Heart left ventricle (tissue), 16 donors: ENCODE results near the gene TERT. TPM values are rescaled to one million over a fixed set of nuclear protein-coding genes. Genes with fewer than 3 reads are reported as not detected.

ENCODE experiments used
- ATAC-seq, 4 donors: fragments of 200-7000 bp; cut with Tn5 transposase; one replicate each; pipeline ENCODE4 v1.9.1; 2020 to 2022; ENCODE audit warnings: moderate library complexity in 4 of 4, mild to moderate bottlenecking in 3 of 4, moderate number of reproducible peaks in 1 of 4
- DNase-seq, 5 donors: peaks; one replicate each; pipeline ENCODE4 v3.0.0-alpha.2; 2020
- H3K27ac ChIP-seq, 12 donors: fragments of 200-600 bp; sonication (generic) in 4 of 12; one replicate each; pipeline versions ENCODE4 v1.5.0 to v1.8.0; 2016 to 2022; ENCODE audit warnings: mild to moderate bottlenecking in 2 of 12
- H3K27me3 ChIP-seq, 9 donors: fragments of 200-600 bp; sonication (generic) in 2 of 9; one replicate each; pipeline versions ENCODE4 v1.5.1 to v1.8.0; 2016 to 2022; ENCODE audit warnings: mild to moderate bottlenecking in 3 of 9
- H3K36me3 ChIP-seq, 9 donors: fragments of 200-600 bp; sonication (generic) in 2 of 9; one replicate each; pipeline versions ENCODE4 v1.5.0 to v1.8.0; 2018 to 2022; ENCODE audit warnings: mild to moderate bottlenecking in 2 of 9
- H3K4me1 ChIP-seq, 12 donors: fragments of 200-600 bp; sonication (generic) in 4 of 12; one replicate each; pipeline versions ENCODE4 v1.5.0 to v1.8.0; 2016 to 2022; ENCODE audit warnings: mild to moderate bottlenecking in 3 of 12
- H3K4me3 ChIP-seq, 12 donors: fragments of 200-600 bp; sonication (generic) in 4 of 12; one replicate each; pipeline versions ENCODE4 v1.5.0 to v1.8.0; 2017 to 2022; ENCODE audit warnings: mild to moderate bottlenecking in 9 of 12, moderate library complexity in 4 of 12
- H3K9me3 ChIP-seq, 12 donors: fragments of 200-600 bp; sonication (generic) in 4 of 12; one replicate each; pipeline versions ENCODE4 v1.5.0 to v1.8.0; 2016 to 2022; ENCODE audit warnings: mild to moderate bottlenecking in 1 of 12
- POLR2A ChIP-seq, 2 donors: fragments of 450-650 bp; IDR thresholded peaks; one replicate each; pipeline ENCODE4 v1.6.1; 2017; ENCODE audit warnings: antibody characterized with exemption in 2 of 2, mild to moderate bottlenecking in 2 of 2, moderate library complexity in 2 of 2
- WGBS, 4 donors: extraction: QIAGEN DNeasy Blood & Tissue Kit in 2 of 4; methylation state at CpG; one replicate each; pipeline versions ENCODE4 v1.1.5 to v1.1.7; 2013 to 2018; 5-methylcytosine and 5-hydroxymethylcytosine counted together
- intact Hi-C, 10 donors: fragments of 100-400 bp; cut with DNase I; formaldehyde crosslinking; loops; one replicate each; pipeline versions ENCODE4 v1.11.1 to v1.14.2; 2022
- polyA plus RNA-seq, 2 donors: library from polyadenylated mRNA; stranded (reverse); fragments of 200-250 nt; gene quantifications; one replicate each; pipeline ENCODE4 v1.2.3, GENCODE V29; 2013
- total RNA-seq, 9 donors: library from RNA; depleted of rRNA in 2 of 9; stranded (reverse); fragments of >200 nt in 2 of 9; fragmentation: NEBNext Ultra II Directional in 3 of 9; extraction: Animal tissue kit (Norgen Biotek cat#: 25700) in 3 of 9; gene quantifications; one replicate each; pipeline versions ENCODE4 v1.1.0 to v1.2.4, GENCODE V29; 2016 to 2023
- TF ChIP-seq, protein P1 (sequence below), 12 donors: fragments of 200-600 bp; sonication (generic) in 4 of 12; IDR thresholded peaks; one replicate each; pipeline versions ENCODE4 v1.5.0 to v1.8.0; 2018 to 2022; ENCODE audit warnings: antibody characterized with exemption in 12 of 12, mild to moderate bottlenecking in 5 of 12
- donor health status: ischemic (EF 13 %, LVEDD 7.1; RV severe dilation, severe dysfunction).
- donor health status: healthy with polysubstance abuse.
- donor health status: DM: no; HTN: yes; CAD: no.
- donor health status: DM: no; HTN: no; CAD: no.
- donor health status: ischemic (EF 25% LVEDD 6.9; RV normal size, moderate dysfunction).
- donor health status: ischemic (EF 25% LVEDD 5.7; RV mildly dilated, moderate dysfunction).
- donor health status: healthy.
- donor health status: DM: yes; HTN: yes; CAD: no.
- donor health status: ischemic (EF 35%, LVEDD 5.7; RV mildly dilated, moderate dysfunction).
- donor health status: nonischemic (EF 11% LVEDD 7.7; RV severe dilation, severe dysfunction).
- donor health status: DM: yes; HTN: yes; CAD: no.
- donor health status: PGD.
- donor health status: ischemic (EF 29% LVEDD 5.4; RV normal size, mild dysfunction).
- donor health status: nonischemic (EF 23%, LVEDD 6.1; RV moderate dilation, normal function).

Gene TERT
- total and polyA plus RNA-seq, 11 donors, result not detected

- no peak for DNase-seq
- Histone ChIP-seq H3K4me1 (no peaks in the 10 kb centered on the region), H3K27me3 (no peaks in the 10 kb centered on the region), H3K27ac (no peak overlapping the region), H3K9me3 (no peaks in the 10 kb centered on the region), H3K36me3 (peaks cover 0 to 75% (median 60%) of the 10 kb centered on the region in 9 donors), H3K4me3 (no peak overlapping the region)
- ATAC-seq, result no peak
- 94 to 97% (median 94%) methylated on average over 12 to 13 of the region's 13 CpGs for WGBS, 4 donors
- no peak for TF ChIP-seq POLR2A (IDR thresholded peaks at IDR 0.05)
- TF ChIP-seq, protein P1, sequence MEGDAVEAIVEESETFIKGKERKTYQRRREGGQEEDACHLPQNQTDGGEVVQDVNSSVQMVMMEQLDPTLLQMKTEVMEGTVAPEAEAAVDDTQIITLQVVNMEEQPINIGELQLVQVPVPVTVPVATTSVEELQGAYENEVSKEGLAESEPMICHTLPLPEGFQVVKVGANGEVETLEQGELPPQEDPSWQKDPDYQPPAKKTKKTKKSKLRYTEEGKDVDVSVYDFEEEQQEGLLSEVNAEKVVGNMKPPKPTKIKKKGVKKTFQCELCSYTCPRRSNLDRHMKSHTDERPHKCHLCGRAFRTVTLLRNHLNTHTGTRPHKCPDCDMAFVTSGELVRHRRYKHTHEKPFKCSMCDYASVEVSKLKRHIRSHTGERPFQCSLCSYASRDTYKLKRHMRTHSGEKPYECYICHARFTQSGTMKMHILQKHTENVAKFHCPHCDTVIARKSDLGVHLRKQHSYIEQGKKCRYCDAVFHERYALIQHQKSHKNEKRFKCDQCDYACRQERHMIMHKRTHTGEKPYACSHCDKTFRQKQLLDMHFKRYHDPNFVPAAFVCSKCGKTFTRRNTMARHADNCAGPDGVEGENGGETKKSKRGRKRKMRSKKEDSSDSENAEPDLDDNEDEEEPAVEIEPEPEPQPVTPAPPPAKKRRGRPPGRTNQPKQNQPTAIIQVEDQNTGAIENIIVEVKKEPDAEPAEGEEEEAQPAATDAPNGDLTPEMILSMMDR (IDR thresholded peaks at IDR 0.05), result no peak
- intact Hi-C loops, result no loop called here
Observed at GRCh38 chr5:1323803-1324173, 28.9 kb upstream of the TERT start.

- DNase-seq, result peak in 2 of 5 donors; percentile 17 to 34
- H3K9me3 ChIP-seq, result no peaks in the 10 kb centered on the region
- H3K27ac ChIP-seq, result no peak overlapping the region
- H3K4me1 ChIP-seq, result no peaks in the 10 kb centered on the region
- no peak overlapping the region for H3K4me3 ChIP-seq
- ATAC-seq, result no peak
- WGBS, 4 donors, result 88 to 97% (median 93%) methylated on average over 16 to 24 of the region's 24 CpGs
- intact Hi-C loops, result no loop called here
- H3K27me3 ChIP-seq, result no peaks in the 10 kb centered on the region
- TF ChIP-seq POLR2A (IDR thresholded peaks at IDR 0.05), result no peak
- TF ChIP-seq, protein P1 (IDR thresholded peaks at IDR 0.05), result no peak
- H3K36me3 ChIP-seq, result peaks cover 0 to 81% (median 65%) of the 10 kb centered on the region in 9 donors
Observed at GRCh38 chr5:1322955-1323802, 28.3 kb upstream of the TERT start.

DNA sequence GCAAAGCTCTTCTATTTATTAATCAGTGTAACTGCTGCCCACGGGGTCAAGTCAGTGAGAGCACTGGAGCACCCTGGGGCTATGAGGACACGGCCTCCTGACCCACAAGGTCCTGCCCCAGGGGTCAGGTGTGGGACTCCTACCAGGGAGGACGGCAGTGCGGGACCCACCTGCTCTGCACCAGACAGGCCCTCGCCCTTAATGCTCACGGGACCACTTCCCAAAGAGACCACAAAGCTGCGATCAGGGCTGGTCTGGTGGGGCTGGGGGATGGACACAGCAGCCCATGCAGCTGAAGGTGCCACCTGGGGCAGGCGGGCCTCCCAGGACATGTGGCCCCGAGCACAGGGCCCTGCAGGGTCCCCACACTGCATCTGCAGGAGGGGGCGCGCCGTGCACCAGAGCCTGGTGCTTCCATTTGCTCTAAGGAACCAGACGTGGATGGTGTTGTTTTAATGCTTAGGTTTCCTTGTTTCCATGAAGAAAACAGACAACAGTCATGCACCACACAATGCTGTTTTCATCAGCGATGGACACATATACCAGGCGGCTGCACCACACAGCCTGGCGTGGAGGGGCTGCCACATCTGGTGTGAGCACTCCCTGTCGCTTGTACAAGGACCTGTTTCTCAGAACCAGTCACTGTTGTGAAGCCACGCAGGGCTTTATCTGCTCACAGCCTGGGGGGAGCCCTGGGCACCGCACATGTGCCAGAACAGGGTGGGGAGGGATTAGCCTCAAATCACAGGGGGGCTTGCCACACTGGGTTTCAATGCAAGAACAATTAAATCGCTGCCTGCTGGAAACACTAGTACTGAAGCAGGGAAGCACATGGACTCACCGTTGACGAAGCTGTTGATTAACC is 27.4 kb upstream of the TERT start:
- intact Hi-C loops, result no loop called here
- ATAC-seq (no peak), DNase-seq (peak in 1 of 5 donors; percentile 16)
- no peaks in the 10 kb centered on the region for H3K27me3 ChIP-seq
- 93 to 98% (median 96%) methylated on average over 14 to 22 of the region's 22 CpGs for WGBS, 4 donors
- no peak overlapping the region for H3K4me3 ChIP-seq
- no peak overlapping the region for H3K27ac ChIP-seq
- no peaks in the 10 kb centered on the region for H3K4me1 ChIP-seq
- H3K36me3 ChIP-seq, result peaks cover 0 to 90% (median 74%) of the 10 kb centered on the region in 9 donors
- no peaks in the 10 kb centered on the region for H3K9me3 ChIP-seq
- no peak for TF ChIP-seq POLR2A (IDR thresholded peaks at IDR 0.05)
- TF ChIP-seq, protein P1 (IDR thresholded peaks at IDR 0.05), result no peak

DNA sequence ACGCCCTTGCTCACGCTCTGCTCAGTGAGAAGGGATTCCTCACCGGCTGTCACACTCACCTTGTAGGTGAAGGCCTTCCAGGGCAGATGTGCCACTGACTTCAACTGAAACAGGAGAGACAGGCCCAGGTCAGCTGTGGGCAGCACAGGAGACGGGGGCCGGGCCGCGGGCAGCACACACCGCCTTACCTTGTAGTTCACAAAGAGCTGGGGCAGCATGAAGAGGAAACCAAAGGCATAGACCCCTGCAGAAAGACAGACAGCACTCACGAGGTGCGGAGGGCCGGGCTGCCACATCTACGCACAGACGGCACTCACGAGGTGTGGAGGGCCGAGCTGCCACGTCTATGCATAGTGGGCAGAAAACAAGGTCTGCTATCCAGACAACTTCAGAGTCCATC is 26.7 kb upstream of the TERT start:
- intact Hi-C loops, result no loop called here
- H3K9me3 ChIP-seq, result no peaks in the 10 kb centered on the region
- ATAC-seq (no peak), DNase-seq (no peak)
- peaks cover 0 to 5% (median 0%) of the 10 kb centered on the region in 12 donors for H3K4me1 ChIP-seq
- no peaks in the 10 kb centered on the region for H3K27me3 ChIP-seq
- H3K4me3 ChIP-seq, result no peak overlapping the region
- H3K36me3 ChIP-seq, result peaks cover 0 to 90% (median 78%) of the 10 kb centered on the region in 9 donors
- no peak overlapping the region for H3K27ac ChIP-seq
- WGBS, 4 donors, result 93 to 96% (median 95%) methylated on average over 15 to 16 of the region's 16 CpGs
- no peak for TF ChIP-seq POLR2A (IDR thresholded peaks at IDR 0.05)
- TF ChIP-seq, protein P1 (IDR thresholded peaks at IDR 0.05), result no peak
